ENCODE results near the gene TMEM121B.
"Not testable (repeated sequence)": the region's sequence is repeated elsewhere in the genome, so short reads cannot be mapped to it uniquely, and the experiment has no call there.

The TMEM121B gene

GRCh38 chr22:17121233-17122195, at the start of gene TMEM121B:
TMEM121B (minus strand) TSS chr22:17121360; CDS start chr22:17121127, 233 bp downstream.
- no peak for DNase-seq (ENCODE audit: low read depth)

- no peak for DNase-seq (ENCODE audit: low read depth)
These were observed 46.3 kb upstream of the TMEM121B start for GRCh38 chr22:17167486-17167885.

GRCh38 chr22:17164392-17165024, 43.3 kb upstream of the TMEM121B start:
- no peak for DNase-seq (ENCODE audit: low read depth)

GRCh38 chr22:17162731-17163130, 41.6 kb upstream of the TMEM121B start:
- DNase-seq (ENCODE audit: low read depth): no peak

GRCh38 chr22:17161991-17162390, 40.8 kb upstream of the TMEM121B start:
- DNase-seq (ENCODE audit: low read depth): no peak

- peak; percentile 57 for DNase-seq (ENCODE audit: low read depth)
These were observed 38.4 kb upstream of the TMEM121B start for GRCh38 chr22:17159504-17159951.

GRCh38 chr22:17158568-17159503, 37.7 kb upstream of the TMEM121B start, which contains the start of gene HDHD5:
HDHD5 (minus strand) TSS chr22:17159277; CDS start chr22:17159251, 26 bp downstream.
- DNase-seq (ENCODE audit: low read depth): peak; percentile 83

GRCh38 chr22:17158176-17158567, 37.0 kb upstream of the TMEM121B start:
- no peak for DNase-seq (ENCODE audit: low read depth)

- no peak for DNase-seq (ENCODE audit: low read depth)
These were observed 36.6 kb upstream of the TMEM121B start for GRCh38 chr22:17157714-17158113.

GRCh38 chr22:17155941-17156340, 34.8 kb upstream of the TMEM121B start:
- DNase-seq (ENCODE audit: low read depth): no peak

GRCh38 chr22:17152971-17153370, 31.8 kb upstream of the TMEM121B start:
- no peak for DNase-seq (ENCODE audit: low read depth)

- no peak for DNase-seq (ENCODE audit: low read depth)
These were observed 31.2 kb upstream of the TMEM121B start for GRCh38 chr22:17152340-17152739.

GRCh38 chr22:17149076-17149815, 28.1 kb upstream of the TMEM121B start:
- no peak for DNase-seq (ENCODE audit: low read depth)

- not testable (repeated sequence) for DNase-seq (ENCODE audit: low read depth)
These were observed 26.3 kb upstream of the TMEM121B start for GRCh38 chr22:17147458-17147857.

- DNase-seq (ENCODE audit: low read depth): no peak
These were observed 24.0 kb upstream of the TMEM121B start for GRCh38 chr22:17145021-17145680.

GRCh38 chr22:17143826-17144225, 22.7 kb upstream of the TMEM121B start:
- DNase-seq (ENCODE audit: low read depth): no peak

- DNase-seq (ENCODE audit: low read depth): no peak
These were observed 21.9 kb upstream of the TMEM121B start for GRCh38 chr22:17143101-17143500.

GRCh38 chr22:17140826-17141766, 19.9 kb upstream of the TMEM121B start:
- no peak for DNase-seq (ENCODE audit: low read depth)

GRCh38 chr22:17140022-17140421, 18.9 kb upstream of the TMEM121B start:
- DNase-seq (ENCODE audit: low read depth): no peak

Data from activated T-cell treated with anti-CD3 and anti-CD28 coated beads for 24 hours (primary cell).